ENCODE results near the gene AMPD2. TPM values are rescaled to one million over a fixed set of nuclear protein-coding genes. Genes with fewer than 3 reads are reported as not detected.
A peak's percentile ranks its signal among the peaks of the same experiment; 100 is the strongest.
"Not testable (repeated sequence)": the region's sequence is repeated elsewhere in the genome, so short reads cannot be mapped to it uniquely, and the experiment has no call there.

Gene AMPD2
- total RNA-seq, 1 donor from 2014 or later, result 78.4 TPM

DNA sequence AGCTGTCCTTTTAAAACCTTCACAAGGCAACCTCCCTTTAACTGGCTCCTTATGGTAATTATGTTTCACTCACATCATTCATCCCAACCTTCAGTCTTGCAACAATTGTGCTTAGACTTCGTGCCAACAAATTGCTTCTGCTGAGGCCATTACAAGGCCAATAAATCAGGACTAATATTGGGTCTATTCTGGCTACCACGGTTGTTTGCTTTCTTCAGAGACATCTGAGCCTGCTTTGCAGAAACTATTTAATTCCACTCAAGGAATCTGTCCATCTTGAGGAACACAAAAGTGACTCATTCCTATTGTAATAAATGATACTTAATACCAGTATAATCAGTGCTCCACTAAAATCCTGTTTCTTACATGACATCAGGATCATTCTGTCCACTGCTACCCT is 33.7 kb downstream of the AMPD2 start:
- H3K4me3 Mint-ChIP-seq (ENCODE audit: low read depth), result peak overlapping the region; percentile 30
- H3K27ac Mint-ChIP-seq, result no peak overlapping the region
- H3K27me3 Mint-ChIP-seq (ENCODE audit: low read depth), result peaks cover 26% of the 10 kb centered on the region
- intact Hi-C loops (cut with micrococcal nuclease), result no loop called here
- H3K9me3 Mint-ChIP-seq, result no peaks in the 10 kb centered on the region
- H3K36me3 Mint-ChIP-seq (ENCODE audit: low read depth), result no peaks in the 10 kb centered on the region
- DNase-seq (ENCODE audit: low spot score), result no peak
- peaks cover 10% of the 10 kb centered on the region for H3K4me1 Mint-ChIP-seq (ENCODE audit: low read depth)

DNA sequence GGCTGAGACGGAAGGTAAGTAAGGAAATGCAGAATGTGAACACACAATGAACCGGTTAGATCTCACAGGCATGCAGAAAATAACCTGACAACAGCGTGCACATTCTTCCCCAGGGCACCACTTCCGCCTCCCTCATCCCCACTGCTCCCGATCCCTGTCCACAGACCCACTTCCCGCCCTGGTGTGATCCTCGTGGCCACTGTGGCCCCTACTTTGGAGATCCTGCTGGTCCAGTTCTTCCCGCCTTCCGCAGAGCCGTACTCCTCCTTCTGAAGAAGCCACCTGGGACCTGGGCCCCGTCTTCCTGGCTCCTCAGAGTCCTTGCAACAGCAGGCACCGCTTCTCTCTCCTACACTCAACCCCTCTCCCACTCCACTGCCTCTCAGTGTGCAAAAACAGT is 34.9 kb downstream of the AMPD2 start:
- peaks cover 10% of the 10 kb centered on the region for H3K4me1 Mint-ChIP-seq (ENCODE audit: low read depth)
- no peak for DNase-seq (ENCODE audit: low spot score)
- no peaks in the 10 kb centered on the region for H3K36me3 Mint-ChIP-seq (ENCODE audit: low read depth)
- peaks cover 26% of the 10 kb centered on the region for H3K27me3 Mint-ChIP-seq (ENCODE audit: low read depth)
- intact Hi-C loops (cut with micrococcal nuclease), result loop anchor here (2.0 kb wide), 1 partner anchor 14 kb away; no protein-coding TSS in a partner anchor
- no peak overlapping the region for H3K27ac Mint-ChIP-seq
- no peak overlapping the region for H3K4me3 Mint-ChIP-seq (ENCODE audit: low read depth)
- no peaks in the 10 kb centered on the region for H3K9me3 Mint-ChIP-seq

DNA sequence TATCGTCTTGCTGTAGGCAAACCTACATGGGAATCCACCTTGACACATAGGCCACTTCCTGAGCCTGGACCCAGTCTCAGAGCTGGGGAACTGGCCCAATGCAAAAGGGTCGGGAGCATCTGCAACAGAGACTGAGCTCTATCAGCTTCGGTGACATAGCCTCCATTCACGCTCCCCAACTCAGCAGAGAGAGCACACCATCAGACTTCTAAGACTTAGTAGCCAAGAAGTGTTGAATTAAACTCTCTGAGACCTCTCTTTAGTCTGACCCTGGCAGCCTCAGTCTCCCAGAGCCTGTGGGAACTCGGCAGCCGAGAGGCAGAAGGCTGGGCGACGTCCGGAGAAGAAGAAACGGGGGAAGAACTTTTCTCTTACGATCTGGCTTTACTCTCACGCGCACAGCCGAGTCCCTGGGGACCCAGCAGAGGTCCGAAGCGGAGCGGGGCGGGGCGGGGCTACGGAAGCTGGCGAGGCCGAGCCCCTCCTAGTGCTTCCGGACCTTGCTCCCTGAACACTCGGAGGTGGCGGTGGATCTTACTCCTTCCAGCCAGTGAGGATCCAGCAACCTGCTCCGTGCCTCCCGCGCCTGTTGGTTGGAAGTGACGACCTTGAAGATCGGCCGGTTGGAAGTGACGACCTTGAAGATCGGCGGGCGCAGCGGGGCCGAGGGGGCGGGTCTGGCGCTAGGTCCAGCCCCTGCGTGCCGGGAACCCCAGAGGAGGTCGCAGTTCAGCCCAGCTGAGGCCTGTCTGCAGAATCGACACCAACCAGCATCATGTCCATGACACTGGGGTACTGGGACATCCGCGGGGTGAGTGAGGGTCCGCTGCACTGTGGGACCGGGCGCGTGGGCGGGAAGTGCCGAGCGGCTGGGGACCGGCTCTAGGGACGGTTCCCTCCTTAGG is 36.2 kb downstream of the AMPD2 start, which contains the start of gene GSTM4:
GSTM4 (plus strand) TSS at position 485 of the 905 bp plus-strand sequence; CDS start at position 776, 291 bp downstream.
- peak within 1 kb of the TSS; percentile 86 for H3K27ac Mint-ChIP-seq
- intact Hi-C loops (cut with micrococcal nuclease), result loop anchor here (2.0 kb wide), 1 partner anchor 15 kb away; no protein-coding TSS in a partner anchor
- DNase-seq (ENCODE audit: low spot score), result peak; percentile 62
- no peaks in the 10 kb centered on the region for H3K9me3 Mint-ChIP-seq
- peak within 1 kb of the TSS; percentile 92 for H3K4me3 Mint-ChIP-seq (ENCODE audit: low read depth)
- H3K27me3 Mint-ChIP-seq (ENCODE audit: low read depth), result peaks cover 21% of the 10 kb centered on the region
- no peaks in the 10 kb centered on the region for H3K36me3 Mint-ChIP-seq (ENCODE audit: low read depth)
- H3K4me1 Mint-ChIP-seq (ENCODE audit: low read depth), result peaks cover 10% of the 10 kb centered on the region

GRCh38 chr1:109657395-109657794 is 37.8 kb downstream of the AMPD2 start:
- DNase-seq (ENCODE audit: low spot score), result peak; percentile 5
- H3K9me3 Mint-ChIP-seq, result no peaks in the 10 kb centered on the region
- intact Hi-C loops (cut with micrococcal nuclease), result no loop called here
- H3K27me3 Mint-ChIP-seq (ENCODE audit: low read depth), result peaks cover 12% of the 10 kb centered on the region
- peaks cover 10% of the 10 kb centered on the region for H3K4me1 Mint-ChIP-seq (ENCODE audit: low read depth)
- no peak overlapping the region for H3K27ac Mint-ChIP-seq
- H3K36me3 Mint-ChIP-seq (ENCODE audit: low read depth), result no peaks in the 10 kb centered on the region
- H3K4me3 Mint-ChIP-seq (ENCODE audit: low read depth), result peak overlapping the region; percentile 53

- no peak for DNase-seq (ENCODE audit: low spot score)
- no peaks in the 10 kb centered on the region for H3K9me3 Mint-ChIP-seq
- no peak overlapping the region for H3K4me3 Mint-ChIP-seq (ENCODE audit: low read depth)
- H3K4me1 Mint-ChIP-seq (ENCODE audit: low read depth), result peaks cover 10% of the 10 kb centered on the region
- peaks cover 10% of the 10 kb centered on the region for H3K27me3 Mint-ChIP-seq (ENCODE audit: low read depth)
- intact Hi-C loops (cut with micrococcal nuclease), result no loop called here
- no peaks in the 10 kb centered on the region for H3K36me3 Mint-ChIP-seq (ENCODE audit: low read depth)
- H3K27ac Mint-ChIP-seq, result no peak overlapping the region
These were observed 38.3 kb downstream of the AMPD2 start for GRCh38 chr1:109657970-109658369.

- no peaks in the 10 kb centered on the region for H3K36me3 Mint-ChIP-seq (ENCODE audit: low read depth)
- peak overlapping the region; percentile 6 for H3K4me3 Mint-ChIP-seq (ENCODE audit: low read depth)
- DNase-seq (ENCODE audit: low spot score), result peak; percentile 5
- H3K27ac Mint-ChIP-seq, result no peak overlapping the region
- H3K9me3 Mint-ChIP-seq, result no peaks in the 10 kb centered on the region
- H3K4me1 Mint-ChIP-seq (ENCODE audit: low read depth), result peaks cover 10% of the 10 kb centered on the region
- H3K27me3 Mint-ChIP-seq (ENCODE audit: low read depth), result peaks cover 4% of the 10 kb centered on the region
- intact Hi-C loops (cut with micrococcal nuclease), result no loop called here
These were observed 39.0 kb downstream of the AMPD2 start for GRCh38 chr1:109658533-109659042.

DNA sequence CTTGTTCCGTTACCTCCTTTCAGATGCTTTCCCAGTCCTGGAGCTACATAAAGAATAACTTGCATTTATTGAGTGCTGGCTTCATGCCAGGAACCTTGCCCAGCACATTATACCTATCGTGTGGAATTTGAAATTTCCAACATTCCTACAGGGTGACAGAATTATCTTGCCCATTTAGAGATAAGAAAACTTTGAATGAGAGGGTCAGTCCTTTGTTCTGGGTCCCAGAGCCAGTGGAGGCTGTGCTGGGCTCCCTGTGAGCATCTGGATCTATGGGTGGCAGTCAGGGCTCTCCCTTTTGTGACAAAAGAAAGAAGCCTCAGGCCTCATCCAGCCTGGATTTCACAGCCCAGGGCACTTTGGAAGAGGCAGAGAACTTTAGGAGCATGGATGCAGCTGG is 39.5 kb downstream of the AMPD2 start:
- H3K27ac Mint-ChIP-seq, result no peak overlapping the region
- peaks cover 10% of the 10 kb centered on the region for H3K4me1 Mint-ChIP-seq (ENCODE audit: low read depth)
- H3K27me3 Mint-ChIP-seq (ENCODE audit: low read depth), result peaks cover 2% of the 10 kb centered on the region
- intact Hi-C loops (cut with micrococcal nuclease), result no loop called here
- no peak overlapping the region for H3K4me3 Mint-ChIP-seq (ENCODE audit: low read depth)
- no peaks in the 10 kb centered on the region for H3K36me3 Mint-ChIP-seq (ENCODE audit: low read depth)
- DNase-seq (ENCODE audit: low spot score), result no peak
- H3K9me3 Mint-ChIP-seq, result no peaks in the 10 kb centered on the region

GRCh38 chr1:109659997-109660690 is 40.5 kb downstream of the AMPD2 start:
- no peak overlapping the region for H3K4me3 Mint-ChIP-seq (ENCODE audit: low read depth)
- peak; percentile 5 for DNase-seq (ENCODE audit: low spot score)
- H3K4me1 Mint-ChIP-seq (ENCODE audit: low read depth), result peaks cover 6% of the 10 kb centered on the region
- intact Hi-C loops (cut with micrococcal nuclease), result no loop called here
- H3K27me3 Mint-ChIP-seq (ENCODE audit: low read depth), result no peaks in the 10 kb centered on the region
- no peaks in the 10 kb centered on the region for H3K36me3 Mint-ChIP-seq (ENCODE audit: low read depth)
- no peaks in the 10 kb centered on the region for H3K9me3 Mint-ChIP-seq
- H3K27ac Mint-ChIP-seq, result no peak overlapping the region

DNA sequence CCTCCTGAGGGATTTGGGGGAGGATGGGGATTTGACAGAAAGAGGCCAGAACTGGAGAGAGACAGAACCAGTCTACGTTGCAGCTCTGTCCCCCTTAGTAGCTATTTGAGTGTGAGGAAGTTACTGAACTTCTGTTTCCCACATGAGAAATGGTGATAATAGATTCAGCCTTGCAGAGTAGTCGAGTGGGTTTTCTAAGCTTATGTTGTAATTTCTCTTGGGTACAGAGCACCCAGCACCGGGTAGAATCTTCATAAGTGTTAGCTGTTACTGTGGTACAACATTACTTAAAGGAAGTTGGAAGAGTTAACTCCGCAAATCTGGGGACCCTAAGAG is 41.0 kb downstream of the AMPD2 start:
- peak overlapping the region; percentile 15 for H3K27ac Mint-ChIP-seq
- DNase-seq (ENCODE audit: low spot score); intact Hi-C loops (cut with micrococcal nuclease); H3K9me3 Mint-ChIP-seq; H3K27me3 Mint-ChIP-seq (ENCODE audit: low read depth); H3K4me1 Mint-ChIP-seq (ENCODE audit: low read depth); H3K36me3 Mint-ChIP-seq (ENCODE audit: low read depth); H3K4me3 Mint-ChIP-seq (ENCODE audit: low read depth): not testable (repeated sequence)

DNA sequence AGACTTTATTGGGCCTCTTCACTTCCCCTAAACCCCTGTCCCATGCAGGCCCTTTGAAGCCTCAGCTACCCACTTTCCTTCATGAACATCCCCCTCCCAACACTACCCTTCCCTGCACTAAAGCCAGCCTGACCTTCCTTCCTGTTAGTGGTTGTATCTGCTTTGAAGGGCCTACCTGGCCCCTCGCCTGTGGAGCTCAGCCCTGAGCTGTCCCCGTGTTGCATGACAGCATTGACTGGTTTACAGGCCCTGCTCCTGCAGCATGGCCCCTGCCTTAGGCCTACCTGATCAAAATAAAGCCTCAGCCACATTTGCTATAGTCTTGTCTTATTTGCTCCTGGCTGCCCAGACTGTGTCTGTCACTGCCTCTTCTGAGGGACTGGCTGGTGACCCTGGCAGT is 41.8 kb downstream of the AMPD2 start:
- H3K4me3 Mint-ChIP-seq (ENCODE audit: low read depth), result no peak overlapping the region
- H3K4me1 Mint-ChIP-seq (ENCODE audit: low read depth), result peaks cover 2% of the 10 kb centered on the region
- no peaks in the 10 kb centered on the region for H3K27me3 Mint-ChIP-seq (ENCODE audit: low read depth)
- intact Hi-C loops (cut with micrococcal nuclease), result no loop called here
- DNase-seq (ENCODE audit: low spot score), result no peak
- no peak overlapping the region for H3K27ac Mint-ChIP-seq
- no peaks in the 10 kb centered on the region for H3K36me3 Mint-ChIP-seq (ENCODE audit: low read depth)
- no peaks in the 10 kb centered on the region for H3K9me3 Mint-ChIP-seq

DNA sequence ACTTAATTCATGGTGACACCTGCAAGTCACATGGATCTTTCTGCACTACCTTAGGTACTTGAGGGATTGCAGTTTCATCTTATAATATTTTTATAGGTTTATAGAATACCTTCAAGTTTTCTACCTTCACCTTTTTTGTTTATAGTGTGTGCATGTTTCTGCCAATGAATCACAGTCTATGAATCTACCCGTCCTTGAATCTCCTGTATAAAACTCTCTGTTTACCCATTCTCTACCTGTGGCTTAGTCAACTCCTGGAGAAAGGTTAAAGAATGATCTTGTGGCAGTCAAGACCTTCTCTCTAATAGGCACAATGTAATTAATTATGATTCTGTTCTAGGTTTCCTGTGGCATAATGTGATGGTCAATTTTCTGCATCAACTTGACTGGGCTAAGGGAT is 45.0 kb downstream of the AMPD2 start:
- intact Hi-C loops (cut with micrococcal nuclease), result no loop called here
- Mint-ChIP-seq H3K9me3 (no peaks in the 10 kb centered on the region), H3K4me1 (ENCODE audit: low read depth) (peaks cover 12% of the 10 kb centered on the region), H3K4me3 (ENCODE audit: low read depth) (no peak overlapping the region), H3K36me3 (ENCODE audit: low read depth) (peaks cover 5% of the 10 kb centered on the region), H3K27me3 (ENCODE audit: low read depth) (no peaks in the 10 kb centered on the region), H3K27ac (no peak overlapping the region)
- no peak for DNase-seq (ENCODE audit: low spot score)

GRCh38 chr1:109667452-109668122 is 48.0 kb downstream of the AMPD2 start, which contains the start of gene GSTM2:
Gene GSTM2 (plus strand): TSS chr1:109668057. CDS start chr1:109668116, 59 bp downstream.
- intact Hi-C loops (cut with micrococcal nuclease), result no loop called here
- no peaks in the 10 kb centered on the region for H3K27me3 Mint-ChIP-seq (ENCODE audit: low read depth)
- DNase-seq (ENCODE audit: low spot score), result peak; percentile 82
- no peaks in the 10 kb centered on the region for H3K9me3 Mint-ChIP-seq
- H3K27ac Mint-ChIP-seq, result peak within 1 kb of the TSS; percentile 29
- peak within 1 kb of the TSS; percentile 70 for H3K4me3 Mint-ChIP-seq (ENCODE audit: low read depth)
- peaks cover 24% of the 10 kb centered on the region for H3K4me1 Mint-ChIP-seq (ENCODE audit: low read depth)
- peaks cover 12% of the 10 kb centered on the region for H3K36me3 Mint-ChIP-seq (ENCODE audit: low read depth)
